ENCODE results near the gene LZIC. TPM values are rescaled to one million over a fixed set of nuclear protein-coding genes. Genes with fewer than 3 reads are reported as not detected.

Gene LZIC
- total and polyA plus RNA-seq, 2 of the 8 experiments (the other 6 are each of a cell fraction or from before 2014, with no cell fraction given), result 4.8 to 20.3 TPM

GRCh38 chr1:9957726-9958125 is 14.5 kb upstream of the LZIC start:
- H3K27me3 ChIP-seq (replicated peaks in 1 of 4; ENCODE audit: control insufficient read depth in 3 of 4, extremely low read depth in 1 of 4, insufficient read depth in 3 of 4, low read length in 3 of 4), result no peaks in the 10 kb centered on the region
- H2BK120ac ChIP-seq (replicated peaks; ENCODE audit: low read depth, low read length), result no peak overlapping the region
- no peaks in the 10 kb centered on the region for H3K79me1 ChIP-seq (ENCODE audit: low read depth, low read length)
- WGBS, 2 experiments (ENCODE audit: extremely low coverage in 1 of 2, insufficient coverage in 1 of 2, insufficient read length in 1 of 2, insufficient replicate concordance in 2 of 2, low coverage in 1 of 2, low lambda C conversion rate in 2 of 2, missing lambda C conversion rate in 1 of 2), result 87% methylated on average over 8 of the region's 8 CpGs; no CpG with 5 or more reads in 1 of the 2 experiments
- H3K18ac ChIP-seq (ENCODE audit: extremely low read depth, low read length), result no peak overlapping the region
- no peaks in the 10 kb centered on the region for H3K36me3 ChIP-seq (ENCODE audit: control insufficient read depth in 2 of 4, insufficient read depth in 4 of 4, low read length in 3 of 4)
- no peaks in the 10 kb centered on the region for H3K79me2 ChIP-seq (ENCODE audit: control insufficient read depth in 1 of 2, insufficient read depth in 2 of 2, low read length in 2 of 2)
- no peak overlapping the region for H2BK15ac ChIP-seq (ENCODE audit: low read length)
- H3K4me1 ChIP-seq (replicated peaks in 1 of 4; ENCODE audit: control insufficient read depth in 3 of 4, insufficient read depth in 4 of 4, low read length in 3 of 4), result peaks cover 0 to 9% (median 3%) of the 10 kb centered on the region in 4 experiments; a peak in 4 of 7 replicates
- H2AFZ ChIP-seq (ENCODE audit: low read length), result no peak overlapping the region
- FAIRE-seq, result no peak
- no peak for DNase-seq (ENCODE audit: low read depth in 1 of 2, low spot score in 2 of 2)
- no peak overlapping the region for H2BK12ac ChIP-seq (ENCODE audit: low read depth, low read length)
- H3K4me3 ChIP-seq (ENCODE audit: extremely low read depth in 1 of 4, insufficient read depth in 2 of 4, low read depth in 3 of 4, low read length in 4 of 4), result no peak overlapping the region
- H3K9me3 ChIP-seq (ENCODE audit: insufficient read depth in 2 of 2, low read depth in 1 of 2, low read length in 1 of 2), result no peaks in the 10 kb centered on the region
- no peak for TF ChIP-seq USF2 (IDR thresholded peaks at IDR 0.05; ENCODE audit: low read length)
- TF ChIP-seq CBX5 (IDR thresholded peaks at IDR 0.05; ENCODE audit: low read depth, low read length), result no peak
- TF ChIP-seq BACH1 (IDR thresholded peaks at IDR 0.05; ENCODE audit: low read length), result no peak
- H3K9ac ChIP-seq (replicated peaks in 1 of 4; ENCODE audit: extremely low read depth in 1 of 4, low read depth in 3 of 4, low read length in 3 of 4), result no peak overlapping the region
- no peak overlapping the region for H3K27ac ChIP-seq (ENCODE audit: low read depth, low read length)
- no peak overlapping the region for H2BK20ac ChIP-seq (ENCODE audit: low read length)
- no peak overlapping the region for H4K91ac ChIP-seq (replicated peaks; ENCODE audit: insufficient read length, low read length)
- no peak overlapping the region for H2BK5ac ChIP-seq (ENCODE audit: low read depth, low read length)
- no peak overlapping the region for H3K4ac ChIP-seq (replicated peaks; ENCODE audit: insufficient read length, low read depth, low read length)
- H3K4me2 ChIP-seq (ENCODE audit: insufficient read depth in 1 of 2, low read depth in 2 of 2, low read length in 2 of 2), result no peak overlapping the region
- no peak overlapping the region for H3K23ac ChIP-seq (ENCODE audit: insufficient read length)
- no peak overlapping the region for H4K5ac ChIP-seq (ENCODE audit: insufficient read length, low read depth, low read length)
- H3K23me2 ChIP-seq (ENCODE audit: low read depth, low read length), result no peaks in the 10 kb centered on the region
- no peak overlapping the region for H3K56ac ChIP-seq (replicated peaks; ENCODE audit: insufficient read length, low read depth, low read length)
- no peak overlapping the region for H3K14ac ChIP-seq (ENCODE audit: insufficient read length)
- POLR2A ChIA-PET (ENCODE audit: partially characterized antibody), result interaction anchor here (0.8 to 2.3 kb wide), 2 partner anchors 14 to 76 kb away, joined by 3 to 8 read pairs; partner anchors contain the start of genes LZIC and NMNAT1
- CTCF ChIA-PET (ENCODE audit: partially characterized antibody), result interaction anchor here (0.6 to 1.3 kb wide), 6 partner anchors 9 to 268 kb away, joined by 3 read pairs; no protein-coding TSS in a partner anchor
- no peak overlapping the region for H4K8ac ChIP-seq (ENCODE audit: extremely low read depth, insufficient read depth, low read length)
- H4K20me1 ChIP-seq (replicated peaks in 1 of 2; ENCODE audit: control insufficient read depth in 1 of 2, insufficient read depth in 2 of 2, low read length in 2 of 2), result no peaks in the 10 kb centered on the region
- no peak overlapping the region for H2AK5ac ChIP-seq (ENCODE audit: low read depth, low read length)
